Osteocyte (in vitro differentiated cells): ENCODE results near the gene SLC45A1. TPM values are rescaled to one million over a fixed set of nuclear protein-coding genes. Genes with fewer than 3 reads are reported as not detected.

Source experiments
- DNase-seq: peaks from one replicate; pipeline ENCODE4 v3.0.0; 2021; ENCODE audit warnings: mixed read lengths; ENCODE audit not compliant: unreplicated experiment; ENCODE audit errors: extremely low spot score
- H3K27ac Mint-ChIP-seq: one replicate; pipeline ENCODE4 v1.8.0; 2021; ENCODE audit warnings: mild to moderate bottlenecking, mixed read lengths; ENCODE audit not compliant: unreplicated experiment
- H3K27me3 Mint-ChIP-seq: one replicate; pipeline ENCODE4 v1.8.0; 2021; ENCODE audit warnings: mixed read lengths; ENCODE audit not compliant: unreplicated experiment
- H3K36me3 Mint-ChIP-seq: one replicate; pipeline ENCODE4 v1.8.0; 2021; ENCODE audit warnings: mixed read lengths; ENCODE audit not compliant: unreplicated experiment
- H3K4me1 Mint-ChIP-seq: one replicate; pipeline ENCODE4 v1.8.0; 2021; ENCODE audit warnings: mixed read lengths; ENCODE audit not compliant: unreplicated experiment
- H3K4me3 Mint-ChIP-seq: one replicate; pipeline ENCODE4 v1.8.0; 2021; ENCODE audit warnings: mild to moderate bottlenecking, moderate library complexity, mixed read lengths; ENCODE audit not compliant: unreplicated experiment
- H3K9me3 Mint-ChIP-seq: one replicate; pipeline ENCODE4 v1.8.0; 2021; ENCODE audit warnings: mixed read lengths; ENCODE audit not compliant: unreplicated experiment
- CTCF ChIP-seq: fragments of 200-600 bp; sonication (generic); IDR thresholded peaks from 2 replicates; pipeline ENCODE4 v1.5.0; 2021; ENCODE audit warnings: antibody characterized with exemption, mild to moderate bottlenecking, moderate library complexity
- total RNA-seq: library from RNA; stranded (reverse); gene quantifications from 2 replicates; pipeline ENCODE4 v1.2.1, GENCODE V29; 2021

The SLC45A1 gene
- total RNA-seq, 1 donor from 2014 or later: 3.2 TPM

GRCh38 chr1:8344893-8345507, 27.1 kb downstream of the SLC45A1 start:
- no peak for DNase-seq
- Mint-ChIP-seq H3K4me3 (no peak overlapping the region), H3K9me3 (no peaks in the 10 kb centered on the region), H3K27me3 (no peaks in the 10 kb centered on the region), H3K36me3 (no peaks in the 10 kb centered on the region), H3K4me1 (peaks cover 39% of the 10 kb centered on the region), H3K27ac (no peak overlapping the region)
- TF ChIP-seq CTCF: no peak

GRCh38 chr1:8345621-8346415, 27.9 kb downstream of the SLC45A1 start:
- DNase-seq: no peak
- H3K9me3 Mint-ChIP-seq: no peaks in the 10 kb centered on the region
- H3K36me3 Mint-ChIP-seq: no peaks in the 10 kb centered on the region
- H3K4me1 Mint-ChIP-seq: peaks cover 39% of the 10 kb centered on the region
- H3K27me3 Mint-ChIP-seq: no peaks in the 10 kb centered on the region
- no peak overlapping the region for H3K4me3 Mint-ChIP-seq
- H3K27ac Mint-ChIP-seq: no peak overlapping the region
- no peak for TF ChIP-seq CTCF

- TF ChIP-seq CTCF: no peak
- Mint-ChIP-seq H3K27me3 (no peaks in the 10 kb centered on the region), H3K27ac (no peak overlapping the region), H3K4me1 (peaks cover 35% of the 10 kb centered on the region), H3K9me3 (no peaks in the 10 kb centered on the region), H3K36me3 (no peaks in the 10 kb centered on the region), H3K4me3 (no peak overlapping the region)
- DNase-seq: no peak
These were observed 29.7 kb downstream of the SLC45A1 start for GRCh38 chr1:8347635-8348034.

GRCh38 chr1:8348047-8348776, 30.3 kb downstream of the SLC45A1 start:
- Mint-ChIP-seq H3K9me3 (no peaks in the 10 kb centered on the region), H3K4me3 (no peak overlapping the region), H3K27ac (no peak overlapping the region), H3K4me1 (peaks cover 30% of the 10 kb centered on the region), H3K36me3 (peaks cover 4% of the 10 kb centered on the region), H3K27me3 (no peaks in the 10 kb centered on the region)
- no peak for TF ChIP-seq CTCF
- DNase-seq: no peak
